DND-41 (cell line): ENCODE data around the gene STAT5B.

Source experiments
- ATAC-seq: fragments of 200-7000 bp; cut with Tn5 transposase; 3 replicates; pipeline ENCODE4 v1.9.1; 2021; ENCODE audit warnings: low read depth; ENCODE audit not compliant: insufficient read depth
- DNase-seq: peaks from one replicate; pipeline ENCODE4 v3.0.0-alpha.2; 2020
- H2AFZ ChIP-seq: 2 replicates; pipeline ENCODE4 v1.6.0; 2012; ENCODE audit warnings: low read depth, low read length
- H3K27ac ChIP-seq: 2 replicates; pipeline ENCODE4 v1.5.1; 2012; ENCODE audit warnings: low read length, inconsistent platforms
- H3K27me3 ChIP-seq: fragments of 200-600 bp; sonication (generic); 2 replicates; pipeline ENCODE4 v1.6.0; 2012; ENCODE audit warnings: low read length, mild to moderate bottlenecking, inconsistent platforms; ENCODE audit not compliant: insufficient read depth, poor library complexity
- H3K36me3 ChIP-seq: 2 replicates; pipeline ENCODE4 v1.5.1; 2012; ENCODE audit warnings: low read length, inconsistent platforms; ENCODE audit not compliant: insufficient read depth
- H3K4me1 ChIP-seq: 2 replicates; pipeline ENCODE4 v1.5.1; 2012; ENCODE audit warnings: mild to moderate bottlenecking, low read length; ENCODE audit not compliant: insufficient read depth
- H3K4me2 ChIP-seq: 2 replicates; pipeline ENCODE4 v1.6.0; 2012; ENCODE audit warnings: mild to moderate bottlenecking, moderate library complexity, low read length, inconsistent platforms; ENCODE audit not compliant: insufficient read depth
- H3K4me3 ChIP-seq, 2 experiments: fragments of 200-600 bp in 1 of 2; shearing (Covaris generic) in 1 of 2; 2 replicates each; pipeline ENCODE4 v1.5.1; 2012 to 2016; ENCODE audit warnings: inconsistent platforms in 2 of 2, low read length in 2 of 2, mild to moderate bottlenecking in 2 of 2, low read depth in 1 of 2, moderate library complexity in 1 of 2
- H3K79me2 ChIP-seq: 2 replicates; pipeline ENCODE4 v1.6.0; 2012; ENCODE audit warnings: low read length, inconsistent platforms; ENCODE audit not compliant: insufficient read depth
- H3K9ac ChIP-seq: 2 replicates; pipeline ENCODE4 v1.6.0; 2012; ENCODE audit warnings: low read depth, mild to moderate bottlenecking, inconsistent platforms, low read length, moderate library complexity
- H3K9me3 ChIP-seq: 2 replicates; pipeline ENCODE4 v1.5.1; 2012; ENCODE audit warnings: low read length, moderate library complexity, mild to moderate bottlenecking, inconsistent platforms; ENCODE audit not compliant: insufficient read depth, severe bottlenecking
- H4K20me1 ChIP-seq: 2 replicates; pipeline ENCODE4 v1.6.0; 2012; ENCODE audit warnings: low read length; ENCODE audit not compliant: insufficient read depth
- EZH2 ChIP-seq: IDR thresholded peaks from 3 replicates; pipeline ENCODE4 v1.6.1; 2012; ENCODE audit warnings: borderline replicate concordance, low read depth, mild to moderate bottlenecking, moderate library complexity, low read length, inconsistent platforms; ENCODE audit not compliant: severe bottlenecking
- TF ChIP-seq, protein P1 (sequence below): IDR thresholded peaks from 2 replicates; pipeline ENCODE4 v1.5.1; 2012; ENCODE audit warnings: borderline replicate concordance, low read length, moderate library complexity, mild to moderate bottlenecking; ENCODE audit not compliant: poor library complexity, severe bottlenecking; ENCODE audit errors: extremely low read depth

STAT5B gene

DNA sequence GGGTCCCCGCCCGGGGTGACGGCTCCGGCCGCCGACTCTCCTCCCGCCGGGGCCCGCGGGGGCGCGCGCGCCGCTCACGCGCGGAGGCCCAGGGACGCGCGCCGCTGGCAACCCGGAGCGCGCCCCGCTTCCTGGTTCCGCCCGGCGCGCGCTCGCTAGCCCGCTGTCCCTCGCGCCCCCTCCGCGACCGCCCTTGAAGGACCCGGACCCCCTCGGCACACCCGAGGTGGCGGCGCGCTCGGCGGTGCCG lies at the start of gene STAT5B:
TSS of gene STAT5B (minus strand) at position 33 of the 250 bp plus-strand sequence. CDS start 44,264 bp downstream, outside the sequence.
- H3K27me3 ChIP-seq = peaks cover under 1% of the 10 kb centered on the region
- no peaks in the 10 kb centered on the region for H3K9me3 ChIP-seq
- peak within 1 kb of the TSS; percentile 75 for H3K27ac ChIP-seq
- peaks cover 45% of the 10 kb centered on the region for H3K4me1 ChIP-seq
- H3K4me2 ChIP-seq = peak within 1 kb of the TSS; percentile 84
- peak within 1 kb of the TSS; percentile 97 for H3K9ac ChIP-seq
- ATAC-seq = peak; percentile 64
- peak within 1 kb of the TSS; percentile 73 to 75 for H3K4me3 ChIP-seq
- peak; percentile 70 for DNase-seq
- peak within 1 kb of the TSS; percentile 99 for H2AFZ ChIP-seq
- no peaks in the 10 kb centered on the region; the same call in 1 of the 2 replicates for H3K36me3 ChIP-seq
- peaks cover 46% of the 10 kb centered on the region for H3K79me2 ChIP-seq
- H4K20me1 ChIP-seq = no peaks in the 10 kb centered on the region; the same call in 1 of the 2 replicates
- TF ChIP-seq, protein P1, sequence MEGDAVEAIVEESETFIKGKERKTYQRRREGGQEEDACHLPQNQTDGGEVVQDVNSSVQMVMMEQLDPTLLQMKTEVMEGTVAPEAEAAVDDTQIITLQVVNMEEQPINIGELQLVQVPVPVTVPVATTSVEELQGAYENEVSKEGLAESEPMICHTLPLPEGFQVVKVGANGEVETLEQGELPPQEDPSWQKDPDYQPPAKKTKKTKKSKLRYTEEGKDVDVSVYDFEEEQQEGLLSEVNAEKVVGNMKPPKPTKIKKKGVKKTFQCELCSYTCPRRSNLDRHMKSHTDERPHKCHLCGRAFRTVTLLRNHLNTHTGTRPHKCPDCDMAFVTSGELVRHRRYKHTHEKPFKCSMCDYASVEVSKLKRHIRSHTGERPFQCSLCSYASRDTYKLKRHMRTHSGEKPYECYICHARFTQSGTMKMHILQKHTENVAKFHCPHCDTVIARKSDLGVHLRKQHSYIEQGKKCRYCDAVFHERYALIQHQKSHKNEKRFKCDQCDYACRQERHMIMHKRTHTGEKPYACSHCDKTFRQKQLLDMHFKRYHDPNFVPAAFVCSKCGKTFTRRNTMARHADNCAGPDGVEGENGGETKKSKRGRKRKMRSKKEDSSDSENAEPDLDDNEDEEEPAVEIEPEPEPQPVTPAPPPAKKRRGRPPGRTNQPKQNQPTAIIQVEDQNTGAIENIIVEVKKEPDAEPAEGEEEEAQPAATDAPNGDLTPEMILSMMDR = no peak
- TF ChIP-seq EZH2 = no peak

DNA sequence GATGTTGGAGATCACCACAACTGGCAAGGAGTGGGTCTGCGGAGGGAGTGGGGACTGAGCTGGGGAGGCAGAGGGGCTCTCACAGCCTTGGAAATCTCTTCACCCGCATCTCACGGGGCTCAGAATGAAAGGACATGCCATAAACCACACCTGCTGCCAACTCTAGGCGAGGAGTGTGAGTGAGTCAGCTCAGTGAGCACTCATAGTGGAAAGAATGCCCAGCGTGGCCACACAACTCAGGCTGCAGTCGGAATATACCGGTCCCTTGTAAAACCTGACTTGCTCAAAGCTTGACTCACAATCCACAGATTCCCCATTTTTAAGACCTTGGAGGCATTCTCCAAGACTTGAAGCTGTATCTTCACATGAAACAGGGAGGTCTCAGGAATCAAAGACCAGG lies 48.8 kb upstream of the STAT5B start:
- no peak overlapping the region for H3K27ac ChIP-seq
- no peaks in the 10 kb centered on the region for H4K20me1 ChIP-seq
- peaks cover 13% of the 10 kb centered on the region for H3K36me3 ChIP-seq
- no peaks in the 10 kb centered on the region for H3K79me2 ChIP-seq
- ATAC-seq (no peak), DNase-seq (no peak)
- H3K27me3 ChIP-seq = no peaks in the 10 kb centered on the region
- no peak overlapping the region for H3K4me2 ChIP-seq
- H3K4me3 ChIP-seq = no peak overlapping the region
- H3K4me1 ChIP-seq = peaks cover 8% of the 10 kb centered on the region
- no peak for TF ChIP-seq EZH2
- TF ChIP-seq, protein P1 = no peak
- no peaks in the 10 kb centered on the region for H3K9me3 ChIP-seq
- no peak overlapping the region for H2AFZ ChIP-seq
- H3K9ac ChIP-seq = no peak overlapping the region

DNA sequence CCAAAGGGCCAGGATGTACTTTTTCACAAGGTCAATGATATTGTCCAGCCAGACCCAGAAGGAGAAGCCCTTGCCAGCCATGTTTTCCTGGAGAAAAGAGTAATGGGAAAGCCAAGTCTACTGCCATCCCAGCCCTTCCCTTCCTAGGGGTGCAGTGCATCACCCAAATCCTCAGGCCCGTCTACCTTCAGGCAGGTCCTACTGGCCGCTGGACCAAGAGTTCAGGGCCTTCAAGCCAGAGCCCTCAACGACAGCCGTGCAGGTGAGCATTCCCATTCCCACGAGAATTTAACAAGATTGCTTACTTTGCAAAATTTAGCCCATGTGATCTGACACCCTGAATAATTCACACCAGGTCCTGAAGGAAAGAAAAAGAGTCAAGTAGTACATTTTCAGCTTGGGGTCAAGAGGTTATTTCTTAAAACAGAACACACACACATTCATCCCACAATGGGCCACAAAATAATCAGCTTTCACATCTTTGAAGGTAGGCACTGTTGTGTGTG lies 47.1 kb upstream of the STAT5B start:
- Histone ChIP-seq H3K9ac (no peak overlapping the region), H3K4me2 (no peak overlapping the region), H3K27ac (no peak overlapping the region), H3K4me3 (no peak overlapping the region), H4K20me1 (no peaks in the 10 kb centered on the region), H3K4me1 (peaks cover 15% of the 10 kb centered on the region), H3K79me2 (no peaks in the 10 kb centered on the region), H3K9me3 (no peaks in the 10 kb centered on the region), H2AFZ (no peak overlapping the region), H3K36me3 (peaks cover 13% of the 10 kb centered on the region), H3K27me3 (no peaks in the 10 kb centered on the region)
- TF ChIP-seq, protein P1 = no peak
- no peak for TF ChIP-seq EZH2
- ATAC-seq = no peak
- no peak for DNase-seq
